Vagina (tissue), 2 donors: ENCODE results near the gene GSK3A.

Experiments used
- POLR2A ChIP-seq, 2 donors: fragments of 450-650 bp; IDR thresholded peaks; one replicate each; pipeline ENCODE4 v1.6.1; 2017; ENCODE audit warnings: antibody characterized with exemption in 2 of 2, mild to moderate bottlenecking in 2 of 2, moderate library complexity in 2 of 2
- TF ChIP-seq, protein P1 (sequence below), 3 experiments: fragments of 450-650 bp in 2 of 3; fragments of 200-600 bp in 1 of 3; sonication (generic) in 1 of 3; IDR thresholded peaks; one replicate each; pipeline ENCODE4 v1.5.1; 2017 to 2019; ENCODE audit warnings: antibody characterized with exemption in 3 of 3, mild to moderate bottlenecking in 2 of 3, moderate library complexity in 2 of 3

DNA sequence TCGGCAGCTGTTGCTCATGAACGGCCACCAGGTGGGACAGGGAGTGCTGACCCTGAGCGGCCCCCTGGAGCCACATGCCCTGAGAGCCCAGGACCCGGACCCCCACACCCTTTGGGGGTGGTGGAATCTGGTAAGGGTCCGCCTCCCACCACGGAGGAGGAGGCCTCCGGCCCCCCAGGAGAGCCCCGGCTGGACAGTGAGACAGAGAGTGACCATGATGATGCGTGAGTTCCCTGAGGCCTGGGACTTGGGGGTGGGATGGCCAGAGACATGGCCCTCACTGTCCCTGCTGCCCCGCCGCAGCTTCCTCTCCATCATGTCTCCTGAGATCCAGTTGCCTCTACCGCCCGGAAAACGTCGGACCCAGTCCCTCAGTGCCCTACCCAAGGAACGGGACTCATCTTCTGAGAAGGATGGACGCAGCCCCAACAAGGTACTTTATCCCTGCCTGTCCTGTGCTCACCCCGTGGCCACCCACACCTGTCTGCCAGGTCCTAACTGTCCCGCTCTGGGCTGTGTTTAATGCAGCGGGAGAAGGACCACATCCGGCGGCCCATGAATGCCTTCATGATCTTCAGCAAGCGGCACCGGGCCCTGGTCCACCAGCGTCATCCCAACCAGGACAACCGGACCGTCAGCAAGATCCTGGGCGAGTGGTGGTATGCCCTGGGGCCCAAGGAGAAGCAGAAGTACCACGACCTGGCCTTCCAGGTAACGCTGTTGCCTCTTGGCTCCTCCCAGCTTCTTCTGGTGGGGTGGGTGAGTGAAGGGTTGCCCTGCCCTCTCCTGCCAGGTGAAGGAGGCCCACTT is 44.8 kb upstream of the GSK3A start:
- no peak for TF ChIP-seq POLR2A (IDR thresholded peaks at IDR 0.05)
- TF ChIP-seq, protein P1, sequence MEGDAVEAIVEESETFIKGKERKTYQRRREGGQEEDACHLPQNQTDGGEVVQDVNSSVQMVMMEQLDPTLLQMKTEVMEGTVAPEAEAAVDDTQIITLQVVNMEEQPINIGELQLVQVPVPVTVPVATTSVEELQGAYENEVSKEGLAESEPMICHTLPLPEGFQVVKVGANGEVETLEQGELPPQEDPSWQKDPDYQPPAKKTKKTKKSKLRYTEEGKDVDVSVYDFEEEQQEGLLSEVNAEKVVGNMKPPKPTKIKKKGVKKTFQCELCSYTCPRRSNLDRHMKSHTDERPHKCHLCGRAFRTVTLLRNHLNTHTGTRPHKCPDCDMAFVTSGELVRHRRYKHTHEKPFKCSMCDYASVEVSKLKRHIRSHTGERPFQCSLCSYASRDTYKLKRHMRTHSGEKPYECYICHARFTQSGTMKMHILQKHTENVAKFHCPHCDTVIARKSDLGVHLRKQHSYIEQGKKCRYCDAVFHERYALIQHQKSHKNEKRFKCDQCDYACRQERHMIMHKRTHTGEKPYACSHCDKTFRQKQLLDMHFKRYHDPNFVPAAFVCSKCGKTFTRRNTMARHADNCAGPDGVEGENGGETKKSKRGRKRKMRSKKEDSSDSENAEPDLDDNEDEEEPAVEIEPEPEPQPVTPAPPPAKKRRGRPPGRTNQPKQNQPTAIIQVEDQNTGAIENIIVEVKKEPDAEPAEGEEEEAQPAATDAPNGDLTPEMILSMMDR (IDR thresholded peaks at IDR 0.05), result no peak
